ENCODE results near the gene SPG21.

SPG21 gene

DNA sequence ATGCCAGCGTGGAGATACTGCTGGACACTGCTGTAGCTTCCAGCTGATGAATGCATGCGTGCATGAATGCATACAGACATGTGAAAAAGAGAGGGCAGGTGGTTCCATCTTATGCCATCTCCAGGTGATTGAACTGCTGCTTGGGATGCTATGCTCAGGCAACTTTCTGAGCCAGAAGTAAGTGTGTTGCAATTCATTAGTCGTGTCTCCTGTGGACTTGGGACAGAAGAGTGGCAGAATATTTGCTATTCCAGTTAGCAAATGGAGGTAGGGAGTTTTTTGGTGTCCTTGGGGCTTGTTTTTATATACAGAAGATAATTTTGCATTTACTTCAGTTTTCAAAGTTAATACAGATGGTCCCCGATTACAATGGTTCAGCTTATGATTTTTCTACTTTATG, 44.8 kb downstream of the SPG21 start:
- H3K4me1 ChIP-seq (ENCODE audit: control insufficient read depth, insufficient read depth, low read length), result peaks cover 4% of the 10 kb centered on the region
- H3K4me3 ChIP-seq (ENCODE audit: insufficient read depth, low read depth, low read length), result no peak overlapping the region
- no peaks in the 10 kb centered on the region for H3K27me3 ChIP-seq (ENCODE audit: control insufficient read depth, insufficient read depth, low read length, poor library complexity, severe bottlenecking)
- H3K27ac ChIP-seq (ENCODE audit: insufficient read depth, low read depth, low read length, poor library complexity, severe bottlenecking), result no peak overlapping the region
- no peaks in the 10 kb centered on the region for H3K9me3 ChIP-seq (ENCODE audit: control insufficient read depth, low read length)
- no peaks in the 10 kb centered on the region for H3K36me3 ChIP-seq (ENCODE audit: control insufficient read depth, insufficient read depth, low read length)
- WGBS, 2 experiments, result 92 to 95% methylated on average over 3 of the region's 4 CpGs

DNA sequence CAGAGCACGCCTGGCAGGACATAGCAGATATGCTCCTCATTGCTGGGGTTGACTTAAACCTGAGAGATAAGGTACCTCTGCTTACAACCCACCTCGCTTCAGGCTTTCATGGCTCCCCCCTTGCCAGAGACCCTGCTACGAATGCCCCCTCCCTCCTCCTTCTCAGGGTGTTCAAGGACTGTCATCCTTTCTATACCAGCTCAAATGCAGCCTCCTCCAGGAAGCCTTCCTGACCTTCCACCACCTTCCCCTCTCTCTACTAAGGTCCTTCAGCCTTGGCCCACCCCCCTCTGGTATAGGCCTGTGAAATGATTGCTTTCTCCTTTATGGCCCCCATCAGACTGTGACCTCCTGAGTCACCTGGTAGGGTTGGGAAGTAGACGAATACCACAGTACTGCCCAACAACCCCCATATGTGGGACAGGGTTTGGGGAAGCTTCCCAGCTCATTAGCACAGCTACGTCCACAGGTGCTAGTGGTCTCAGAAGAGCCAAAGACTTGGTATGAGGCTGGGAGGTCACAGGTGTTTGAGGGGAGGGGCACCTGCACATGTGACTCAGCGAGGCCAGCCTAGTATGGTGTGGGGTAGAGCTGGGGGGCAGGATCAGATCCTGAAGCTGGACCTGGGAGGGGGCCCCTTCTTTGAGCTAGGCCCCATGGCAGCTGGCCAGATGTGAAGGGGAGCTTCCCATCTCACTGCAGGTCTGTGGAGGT, 46.0 kb downstream of the SPG21 start:
- H3K36me3 ChIP-seq (ENCODE audit: control insufficient read depth, insufficient read depth, low read length), result no peaks in the 10 kb centered on the region
- WGBS, 2 experiments, result 92 to 95% methylated on average over 6 of the region's 6 CpGs

DNA sequence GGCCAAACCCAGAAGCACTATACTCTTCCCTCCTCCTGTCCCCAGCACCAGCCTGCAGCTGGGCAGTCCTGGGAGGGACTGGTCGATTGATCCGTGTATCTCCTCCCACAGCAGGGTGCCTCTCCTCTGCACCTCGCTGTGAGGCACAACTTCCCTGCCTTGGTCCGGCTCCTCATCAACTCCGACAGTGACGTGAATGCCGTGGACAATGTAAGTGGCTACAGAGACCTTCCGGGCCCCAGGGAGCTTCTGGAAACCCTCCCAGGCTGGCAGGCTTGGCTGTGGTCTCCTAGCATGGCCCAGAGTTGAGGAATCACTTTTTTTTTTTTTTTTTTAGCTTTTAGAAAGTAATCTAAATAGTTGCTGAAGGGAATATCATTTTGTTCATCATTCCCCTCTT, 47.4 kb downstream of the SPG21 start:
- Histone ChIP-seq H3K36me3 (ENCODE audit: control insufficient read depth, insufficient read depth, low read length) (no peaks in the 10 kb centered on the region), H3K4me1 (ENCODE audit: control insufficient read depth, insufficient read depth, low read length) (peaks cover 4% of the 10 kb centered on the region), H3K4me3 (ENCODE audit: insufficient read depth, low read depth, low read length) (no peak overlapping the region), H3K27me3 (ENCODE audit: control insufficient read depth, insufficient read depth, low read length, poor library complexity, severe bottlenecking) (no peaks in the 10 kb centered on the region), H3K27ac (ENCODE audit: insufficient read depth, low read depth, low read length, poor library complexity, severe bottlenecking) (no peak overlapping the region), H3K9me3 (ENCODE audit: control insufficient read depth, low read length) (no peaks in the 10 kb centered on the region)
- 60 to 68% methylated on average over 8 of the region's 8 CpGs for WGBS, 2 experiments

More for the DNA sequence above, 46.0 kb downstream of the SPG21 start:
- no peaks in the 10 kb centered on the region for H3K9me3 ChIP-seq (ENCODE audit: control insufficient read depth, low read length)
- H3K4me1 ChIP-seq (ENCODE audit: control insufficient read depth, insufficient read depth, low read length), result peaks cover 4% of the 10 kb centered on the region
- H3K27ac ChIP-seq (ENCODE audit: insufficient read depth, low read depth, low read length, poor library complexity, severe bottlenecking), result no peak overlapping the region
- H3K4me3 ChIP-seq (ENCODE audit: insufficient read depth, low read depth, low read length), result no peak overlapping the region
- no peaks in the 10 kb centered on the region for H3K27me3 ChIP-seq (ENCODE audit: control insufficient read depth, insufficient read depth, low read length, poor library complexity, severe bottlenecking)

DNA sequence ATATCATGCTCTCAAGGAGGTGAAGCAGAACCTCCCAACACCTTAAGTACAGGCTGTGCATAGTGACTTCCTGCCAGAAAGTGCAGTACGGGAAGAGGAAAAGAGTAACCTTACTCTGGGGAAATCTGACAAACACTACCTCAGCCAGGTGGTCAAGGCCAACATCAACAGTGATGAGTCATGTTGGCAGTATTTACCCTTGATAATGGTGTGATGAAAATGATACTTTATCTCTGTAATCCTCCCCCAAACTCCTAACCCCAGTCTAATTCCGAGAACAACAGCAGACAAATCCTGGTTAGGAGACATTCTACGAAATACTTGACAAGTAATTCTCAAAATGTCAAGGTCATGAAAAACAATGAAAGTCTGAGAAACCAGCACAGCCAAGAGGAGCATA, 51.5 kb downstream of the SPG21 start:
- Histone ChIP-seq H3K9me3 (ENCODE audit: control insufficient read depth, low read length) (no peaks in the 10 kb centered on the region), H3K27ac (ENCODE audit: insufficient read depth, low read depth, low read length, poor library complexity, severe bottlenecking) (no peak overlapping the region), H3K4me3 (ENCODE audit: insufficient read depth, low read depth, low read length) (no peak overlapping the region), H3K36me3 (ENCODE audit: control insufficient read depth, insufficient read depth, low read length) (no peaks in the 10 kb centered on the region), H3K4me1 (ENCODE audit: control insufficient read depth, insufficient read depth, low read length) (peaks cover 4% of the 10 kb centered on the region), H3K27me3 (ENCODE audit: control insufficient read depth, insufficient read depth, low read length, poor library complexity, severe bottlenecking) (no peaks in the 10 kb centered on the region)
- 98 to 99% methylated on average over 3 of the region's 3 CpGs for WGBS, 2 experiments

DNA sequence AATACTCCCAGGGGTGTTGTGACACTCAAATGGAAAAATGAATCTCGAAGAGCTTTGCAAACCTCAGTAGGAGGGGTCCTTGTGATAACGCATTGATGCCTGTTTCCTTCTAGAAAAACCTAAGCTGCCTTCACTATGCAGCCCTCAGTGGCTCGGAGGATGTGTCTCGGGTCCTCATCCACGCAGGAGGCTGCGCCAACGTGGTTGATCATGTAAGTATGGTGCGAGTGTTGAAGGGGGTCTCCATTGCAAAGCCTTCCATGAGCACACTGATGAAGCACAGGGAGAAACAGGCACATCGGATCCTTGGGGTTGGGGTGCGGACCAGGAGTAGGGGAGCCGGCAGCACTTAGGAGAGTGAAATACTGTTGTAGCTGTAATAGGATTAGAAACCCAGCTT, 55.7 kb downstream of the SPG21 start:
- Histone ChIP-seq H3K36me3 (ENCODE audit: control insufficient read depth, insufficient read depth, low read length) (no peaks in the 10 kb centered on the region), H3K4me3 (ENCODE audit: insufficient read depth, low read depth, low read length) (no peak overlapping the region), H3K27ac (ENCODE audit: insufficient read depth, low read depth, low read length, poor library complexity, severe bottlenecking) (no peak overlapping the region), H3K9me3 (ENCODE audit: control insufficient read depth, low read length) (no peaks in the 10 kb centered on the region), H3K27me3 (ENCODE audit: control insufficient read depth, insufficient read depth, low read length, poor library complexity, severe bottlenecking) (no peaks in the 10 kb centered on the region), H3K4me1 (ENCODE audit: control insufficient read depth, insufficient read depth, low read length) (no peaks in the 10 kb centered on the region)
- 95 to 97% methylated on average over 11 of the region's 11 CpGs for WGBS, 2 experiments

DNA sequence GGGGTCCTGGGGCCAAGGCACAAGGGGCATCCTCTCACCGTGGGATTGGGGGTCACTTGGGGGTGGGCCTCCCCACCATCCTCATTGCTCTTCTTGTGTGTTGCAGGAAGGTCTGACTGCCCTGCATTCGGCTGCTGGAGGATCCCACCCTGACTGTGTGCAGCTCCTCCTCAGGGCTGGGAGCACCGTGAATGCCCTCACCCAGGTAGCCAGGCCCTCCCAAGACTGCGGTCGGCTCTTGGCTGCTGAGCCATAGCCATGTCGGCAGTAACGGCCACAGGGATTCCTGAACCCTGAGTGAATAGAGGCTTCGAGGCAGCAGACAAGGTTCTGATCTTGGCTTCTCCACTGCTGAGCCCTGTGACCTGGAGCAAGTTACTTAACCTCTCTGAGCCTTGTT, 58.3 kb downstream of the SPG21 start:
- no peaks in the 10 kb centered on the region for H3K9me3 ChIP-seq (ENCODE audit: control insufficient read depth, low read length)
- H3K4me3 ChIP-seq (ENCODE audit: insufficient read depth, low read depth, low read length), result no peak overlapping the region
- WGBS, 2 experiments, result 92 to 95% methylated on average over 8 of the region's 8 CpGs
- H3K36me3 ChIP-seq (ENCODE audit: control insufficient read depth, insufficient read depth, low read length), result no peaks in the 10 kb centered on the region
- H3K4me1 ChIP-seq (ENCODE audit: control insufficient read depth, insufficient read depth, low read length), result no peaks in the 10 kb centered on the region
- H3K27me3 ChIP-seq (ENCODE audit: control insufficient read depth, insufficient read depth, low read length, poor library complexity, severe bottlenecking), result no peaks in the 10 kb centered on the region
- no peak overlapping the region for H3K27ac ChIP-seq (ENCODE audit: insufficient read depth, low read depth, low read length, poor library complexity, severe bottlenecking)

DNA sequence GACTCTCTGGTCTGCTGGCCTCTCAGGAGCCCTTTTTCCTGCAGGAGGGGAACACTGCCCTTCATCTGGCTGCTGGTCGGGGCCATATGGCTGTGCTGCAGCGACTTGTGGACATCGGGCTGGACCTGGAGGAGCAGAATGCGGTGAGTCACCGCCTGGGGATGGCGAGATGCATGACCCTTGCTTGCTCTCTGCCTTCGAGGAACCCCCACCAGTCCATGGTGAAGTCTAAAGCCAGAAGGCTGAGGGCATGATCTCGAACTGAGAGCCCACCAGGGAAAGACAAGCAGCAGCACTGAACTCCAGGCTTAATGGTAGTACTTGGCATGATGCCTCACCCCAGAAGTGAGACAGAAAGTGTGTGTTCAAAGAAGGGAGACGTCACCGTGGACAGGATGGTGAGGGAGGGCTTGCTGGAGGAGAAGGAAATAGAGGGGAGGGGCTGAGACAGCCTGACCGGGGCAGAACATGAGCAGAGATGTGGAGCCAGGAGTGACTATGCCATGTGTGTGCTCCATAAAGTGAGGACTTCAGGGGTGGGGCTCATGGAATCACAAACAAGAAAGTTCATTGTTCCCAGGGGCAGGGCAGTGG, 58.8 kb downstream of the SPG21 start:
- no peak overlapping the region for H3K27ac ChIP-seq (ENCODE audit: insufficient read depth, low read depth, low read length, poor library complexity, severe bottlenecking)
- H3K4me1 ChIP-seq (ENCODE audit: control insufficient read depth, insufficient read depth, low read length), result no peaks in the 10 kb centered on the region
- 88 to 92% methylated on average over 11 of the region's 11 CpGs for WGBS, 2 experiments
- no peaks in the 10 kb centered on the region for H3K36me3 ChIP-seq (ENCODE audit: control insufficient read depth, insufficient read depth, low read length)
- no peak overlapping the region for H3K4me3 ChIP-seq (ENCODE audit: insufficient read depth, low read depth, low read length)
- no peaks in the 10 kb centered on the region for H3K9me3 ChIP-seq (ENCODE audit: control insufficient read depth, low read length)
- H3K27me3 ChIP-seq (ENCODE audit: control insufficient read depth, insufficient read depth, low read length, poor library complexity, severe bottlenecking), result no peaks in the 10 kb centered on the region

DNA sequence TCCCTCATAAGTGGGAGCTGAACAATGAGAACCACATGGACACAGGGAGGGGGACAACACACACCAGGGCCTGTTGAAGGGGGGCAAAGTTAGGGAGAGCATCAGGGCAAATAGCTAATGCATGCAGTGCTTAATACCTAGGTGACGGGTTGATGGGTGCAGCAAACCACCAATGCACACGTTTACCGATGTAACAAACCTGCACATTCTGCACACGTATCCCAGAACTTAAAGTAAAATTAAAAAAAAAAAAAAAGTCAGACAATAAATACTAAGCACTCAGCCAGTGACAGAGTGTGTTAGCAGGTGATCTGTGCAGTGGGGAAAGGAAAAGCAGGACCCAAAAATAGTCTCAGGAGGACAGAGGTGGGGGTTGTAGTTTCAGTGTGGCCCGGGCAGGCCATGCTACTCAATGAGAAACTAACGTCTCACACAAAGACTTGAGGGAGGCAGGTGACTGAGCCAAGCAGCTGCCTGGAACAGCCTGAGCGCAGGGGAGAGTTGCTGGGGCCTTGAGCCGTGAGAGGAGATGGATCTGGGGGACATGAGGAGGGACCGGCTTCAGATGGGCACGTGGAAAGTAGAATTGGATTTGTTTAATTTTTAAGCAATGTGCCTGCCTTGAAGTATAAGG, 59.6 kb downstream of the SPG21 start:
- WGBS, 2 experiments, result 93% methylated on average over 10 of the region's 10 CpGs
- Histone ChIP-seq H3K27ac (ENCODE audit: insufficient read depth, low read depth, low read length, poor library complexity, severe bottlenecking) (no peak overlapping the region), H3K4me1 (ENCODE audit: control insufficient read depth, insufficient read depth, low read length) (no peaks in the 10 kb centered on the region), H3K4me3 (ENCODE audit: insufficient read depth, low read depth, low read length) (no peak overlapping the region), H3K36me3 (ENCODE audit: control insufficient read depth, insufficient read depth, low read length) (no peaks in the 10 kb centered on the region), H3K27me3 (ENCODE audit: control insufficient read depth, insufficient read depth, low read length, poor library complexity, severe bottlenecking) (no peaks in the 10 kb centered on the region), H3K9me3 (ENCODE audit: control insufficient read depth, low read length) (no peaks in the 10 kb centered on the region)

DNA sequence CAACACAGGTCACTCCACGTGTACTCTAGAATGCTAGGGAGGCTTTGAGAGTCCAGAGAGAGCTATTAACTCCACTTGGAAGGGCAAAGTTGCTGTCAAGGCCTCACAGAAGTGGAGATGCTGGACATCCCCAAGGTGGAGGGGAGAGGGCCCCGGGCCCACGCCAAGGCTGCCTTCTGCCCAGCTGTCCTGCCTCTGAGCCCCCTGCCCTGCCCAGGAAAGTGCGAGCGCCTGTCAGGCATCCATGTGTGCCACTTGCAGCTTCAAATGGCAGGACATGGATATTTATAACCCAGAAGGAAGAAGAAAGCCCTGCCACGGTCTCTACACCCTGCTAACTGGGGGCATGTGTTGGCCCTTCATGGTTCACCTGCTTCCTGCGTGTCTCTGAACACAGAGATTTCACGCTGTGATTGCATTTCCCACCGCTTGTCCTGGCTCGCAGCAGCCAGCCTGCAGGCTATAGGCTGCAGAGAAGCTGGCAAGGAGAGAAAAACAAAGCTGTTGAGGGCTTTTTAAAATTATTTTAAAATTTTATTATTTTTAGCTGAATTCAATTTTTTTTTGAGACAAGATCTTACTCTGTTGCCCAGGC, 61.0 kb downstream of the SPG21 start:
- no peaks in the 10 kb centered on the region for H3K27me3 ChIP-seq (ENCODE audit: control insufficient read depth, insufficient read depth, low read length, poor library complexity, severe bottlenecking)
- no peak overlapping the region for H3K27ac ChIP-seq (ENCODE audit: insufficient read depth, low read depth, low read length, poor library complexity, severe bottlenecking)
- WGBS, 2 experiments, result 91 to 93% methylated on average over 10 of the region's 10 CpGs
- no peaks in the 10 kb centered on the region for H3K4me1 ChIP-seq (ENCODE audit: control insufficient read depth, insufficient read depth, low read length)
- no peaks in the 10 kb centered on the region for H3K9me3 ChIP-seq (ENCODE audit: control insufficient read depth, low read length)
- no peak overlapping the region for H3K4me3 ChIP-seq (ENCODE audit: insufficient read depth, low read depth, low read length)
- H3K36me3 ChIP-seq (ENCODE audit: control insufficient read depth, insufficient read depth, low read length), result no peaks in the 10 kb centered on the region

DNA sequence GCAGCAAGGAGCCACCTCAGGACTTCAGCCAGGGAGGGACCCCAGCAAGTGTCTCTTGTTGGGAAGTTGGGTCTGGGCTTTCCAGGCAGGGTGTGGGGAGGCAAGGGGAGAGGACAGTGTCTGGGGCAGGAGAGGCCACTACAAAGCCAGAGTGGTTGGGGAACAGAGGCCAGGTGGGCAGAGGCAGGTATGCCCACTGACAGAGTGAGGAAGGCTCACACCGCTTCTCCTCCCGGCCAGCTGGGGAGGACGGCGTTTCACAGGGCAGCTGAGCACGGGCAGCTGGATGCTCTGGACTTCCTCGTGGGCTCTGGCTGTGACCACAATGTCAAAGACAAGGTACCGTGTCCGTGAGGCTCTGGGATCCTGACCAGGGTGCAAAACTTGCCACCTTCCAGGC, 63.1 kb downstream of the SPG21 start:
- no peaks in the 10 kb centered on the region for H3K36me3 ChIP-seq (ENCODE audit: control insufficient read depth, insufficient read depth, low read length)
- WGBS, 2 experiments, result 94 to 95% methylated on average over 8 of the region's 8 CpGs
- H3K4me1 ChIP-seq (ENCODE audit: control insufficient read depth, insufficient read depth, low read length), result no peaks in the 10 kb centered on the region
- no peak overlapping the region for H3K27ac ChIP-seq (ENCODE audit: insufficient read depth, low read depth, low read length, poor library complexity, severe bottlenecking)
- no peaks in the 10 kb centered on the region for H3K27me3 ChIP-seq (ENCODE audit: control insufficient read depth, insufficient read depth, low read length, poor library complexity, severe bottlenecking)
- H3K4me3 ChIP-seq (ENCODE audit: insufficient read depth, low read depth, low read length), result no peak overlapping the region
- no peaks in the 10 kb centered on the region for H3K9me3 ChIP-seq (ENCODE audit: control insufficient read depth, low read length)
